ENCODE data around the gene ENOX1. TPM values are rescaled to one million over a fixed set of nuclear protein-coding genes. Genes with fewer than 3 reads are reported as not detected.

ENOX1 gene
- total RNA-seq, 1 donor = 2.2 TPM

- H3K4me3 ChIP-seq (ENCODE audit: low read depth, low read length) = no peak overlapping the region
- no peak for DNase-seq (ENCODE audit: low read depth)
- TF ChIP-seq, protein P1, sequence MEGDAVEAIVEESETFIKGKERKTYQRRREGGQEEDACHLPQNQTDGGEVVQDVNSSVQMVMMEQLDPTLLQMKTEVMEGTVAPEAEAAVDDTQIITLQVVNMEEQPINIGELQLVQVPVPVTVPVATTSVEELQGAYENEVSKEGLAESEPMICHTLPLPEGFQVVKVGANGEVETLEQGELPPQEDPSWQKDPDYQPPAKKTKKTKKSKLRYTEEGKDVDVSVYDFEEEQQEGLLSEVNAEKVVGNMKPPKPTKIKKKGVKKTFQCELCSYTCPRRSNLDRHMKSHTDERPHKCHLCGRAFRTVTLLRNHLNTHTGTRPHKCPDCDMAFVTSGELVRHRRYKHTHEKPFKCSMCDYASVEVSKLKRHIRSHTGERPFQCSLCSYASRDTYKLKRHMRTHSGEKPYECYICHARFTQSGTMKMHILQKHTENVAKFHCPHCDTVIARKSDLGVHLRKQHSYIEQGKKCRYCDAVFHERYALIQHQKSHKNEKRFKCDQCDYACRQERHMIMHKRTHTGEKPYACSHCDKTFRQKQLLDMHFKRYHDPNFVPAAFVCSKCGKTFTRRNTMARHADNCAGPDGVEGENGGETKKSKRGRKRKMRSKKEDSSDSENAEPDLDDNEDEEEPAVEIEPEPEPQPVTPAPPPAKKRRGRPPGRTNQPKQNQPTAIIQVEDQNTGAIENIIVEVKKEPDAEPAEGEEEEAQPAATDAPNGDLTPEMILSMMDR (IDR thresholded peaks at IDR 0.05; ENCODE audit: insufficient read depth, low read depth, low read length) = no peak
Observed at GRCh38 chr13:43661161-43661830, 125.5 kb downstream of the ENOX1 start.

DNA sequence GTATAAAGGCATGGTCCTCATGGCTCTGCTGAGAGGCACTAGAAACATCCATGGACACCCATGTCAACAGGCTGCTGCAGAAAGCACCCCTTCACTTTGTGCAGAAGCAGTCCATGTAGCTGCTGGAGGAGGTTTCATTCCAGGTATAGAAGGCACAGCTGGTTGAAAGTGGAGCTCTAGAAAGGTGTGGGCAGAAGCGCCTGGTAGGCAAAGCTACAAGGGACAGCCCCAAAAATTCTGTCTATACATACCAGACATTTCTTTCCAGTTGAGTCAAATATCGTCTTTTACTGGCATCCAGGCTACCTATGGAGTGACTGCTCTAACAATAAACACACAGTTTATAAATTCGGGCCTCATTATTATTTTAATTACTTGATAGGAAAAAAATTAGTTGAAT, 129.3 kb downstream of the ENOX1 start:
- H3K4me3 ChIP-seq (ENCODE audit: low read depth, low read length) = no peak overlapping the region
- TF ChIP-seq, protein P1 (IDR thresholded peaks at IDR 0.05; ENCODE audit: insufficient read depth, low read depth, low read length) = no peak
- DNase-seq (ENCODE audit: low read depth) = no peak

GRCh38 chr13:43653980-43654379, 132.8 kb downstream of the ENOX1 start:
- no peak overlapping the region for H3K4me3 ChIP-seq (ENCODE audit: low read depth, low read length)
- TF ChIP-seq, protein P1 (IDR thresholded peaks at IDR 0.05; ENCODE audit: insufficient read depth, low read depth, low read length) = no peak
- no peak for DNase-seq (ENCODE audit: low read depth)

DNA sequence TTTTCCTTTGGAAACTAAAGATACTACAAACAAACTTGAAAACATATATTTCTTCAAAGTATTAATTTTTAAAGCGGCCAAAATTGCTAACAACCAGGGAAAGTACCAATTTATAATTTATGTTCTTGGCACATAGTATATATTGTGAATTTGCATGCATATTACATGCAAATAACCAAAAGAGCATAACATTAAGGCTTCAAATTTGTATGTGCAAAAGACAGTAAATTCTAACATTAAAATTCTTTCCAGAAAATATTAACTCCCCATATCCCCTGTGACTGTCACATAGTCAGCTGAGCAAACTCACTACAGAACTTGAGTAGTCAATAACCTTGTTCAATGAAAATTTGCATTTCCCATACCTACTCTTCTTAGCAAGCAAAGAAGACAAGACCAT, 133.4 kb downstream of the ENOX1 start:
- TF ChIP-seq, protein P1 (IDR thresholded peaks at IDR 0.05; ENCODE audit: insufficient read depth, low read depth, low read length) = no peak
- DNase-seq (ENCODE audit: low read depth) = no peak
- no peak overlapping the region for H3K4me3 ChIP-seq (ENCODE audit: low read depth, low read length)

- H3K4me3 ChIP-seq (ENCODE audit: low read depth, low read length) = no peak overlapping the region
- DNase-seq (ENCODE audit: low read depth) = no peak
- TF ChIP-seq, protein P1 (IDR thresholded peaks at IDR 0.05; ENCODE audit: insufficient read depth, low read depth, low read length) = no peak
Observed at GRCh38 chr13:43652760-43653159, 134.0 kb downstream of the ENOX1 start.

DNA sequence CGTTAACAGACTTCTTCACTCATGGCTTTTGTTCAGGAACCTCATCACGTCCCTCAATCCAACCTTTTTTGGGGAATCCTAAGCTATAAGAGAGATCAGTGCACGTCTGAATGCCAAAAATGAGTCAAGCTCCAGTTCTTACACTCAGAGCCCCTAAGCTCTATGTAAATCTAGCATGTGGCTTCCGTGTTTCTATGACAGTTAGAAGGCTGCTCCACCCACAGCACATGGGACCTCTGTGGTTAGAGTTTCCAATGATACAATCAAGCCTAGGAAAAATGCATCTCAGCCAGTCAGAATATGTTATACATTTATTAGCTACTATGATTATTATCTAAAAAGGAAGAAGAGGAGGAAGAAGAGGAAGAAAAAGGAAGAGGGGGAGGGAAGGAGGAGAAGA, 135.9 kb downstream of the ENOX1 start:
- TF ChIP-seq, protein P1 (IDR thresholded peaks at IDR 0.05; ENCODE audit: insufficient read depth, low read depth, low read length) = no peak

GRCh38 chr13:43648733-43649132, 138.0 kb downstream of the ENOX1 start:
- H3K4me3 ChIP-seq (ENCODE audit: low read depth, low read length) = no peak overlapping the region
- DNase-seq (ENCODE audit: low read depth) = no peak
- TF ChIP-seq, protein P1 (IDR thresholded peaks at IDR 0.05; ENCODE audit: insufficient read depth, low read depth, low read length) = no peak

More for the DNA sequence above, 135.9 kb downstream of the ENOX1 start:
- DNase-seq (ENCODE audit: low read depth) = no peak
- no peak overlapping the region for H3K4me3 ChIP-seq (ENCODE audit: low read depth, low read length)
